ENCODE results near the gene ONECUT2.

The ONECUT2 gene

DNA sequence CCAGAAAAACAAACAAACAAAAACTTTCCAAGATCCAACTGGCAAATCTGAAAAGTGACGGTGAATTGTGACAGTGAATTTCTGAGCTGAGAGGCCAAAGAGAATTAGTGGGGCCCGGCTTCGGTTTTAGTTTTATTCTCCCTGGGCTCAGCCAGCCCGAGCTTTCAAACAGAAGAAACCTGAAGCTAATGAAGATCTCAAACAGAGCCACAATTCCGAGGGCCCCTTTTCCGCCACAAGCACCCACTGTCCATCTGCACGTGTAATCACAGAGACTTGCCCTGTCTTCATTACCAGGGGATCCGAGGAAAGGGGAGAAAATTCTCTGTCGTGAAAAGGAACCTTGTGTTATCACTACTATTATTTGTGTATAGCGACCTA lies 4.2 kb upstream of the ONECUT2 start:
- no peak for DNase-seq

- no peak for DNase-seq
Observed at GRCh38 chr18:57431467-57432080, 3.6 kb upstream of the ONECUT2 start.

GRCh38 chr18:57432140-57432539 lies 3.0 kb upstream of the ONECUT2 start:
- no peak for DNase-seq

GRCh38 chr18:57432751-57433400 lies 2.3 kb upstream of the ONECUT2 start:
- DNase-seq: no peak

- DNase-seq: no peak
Observed at GRCh38 chr18:57433482-57433881, 1.7 kb upstream of the ONECUT2 start.

DNA sequence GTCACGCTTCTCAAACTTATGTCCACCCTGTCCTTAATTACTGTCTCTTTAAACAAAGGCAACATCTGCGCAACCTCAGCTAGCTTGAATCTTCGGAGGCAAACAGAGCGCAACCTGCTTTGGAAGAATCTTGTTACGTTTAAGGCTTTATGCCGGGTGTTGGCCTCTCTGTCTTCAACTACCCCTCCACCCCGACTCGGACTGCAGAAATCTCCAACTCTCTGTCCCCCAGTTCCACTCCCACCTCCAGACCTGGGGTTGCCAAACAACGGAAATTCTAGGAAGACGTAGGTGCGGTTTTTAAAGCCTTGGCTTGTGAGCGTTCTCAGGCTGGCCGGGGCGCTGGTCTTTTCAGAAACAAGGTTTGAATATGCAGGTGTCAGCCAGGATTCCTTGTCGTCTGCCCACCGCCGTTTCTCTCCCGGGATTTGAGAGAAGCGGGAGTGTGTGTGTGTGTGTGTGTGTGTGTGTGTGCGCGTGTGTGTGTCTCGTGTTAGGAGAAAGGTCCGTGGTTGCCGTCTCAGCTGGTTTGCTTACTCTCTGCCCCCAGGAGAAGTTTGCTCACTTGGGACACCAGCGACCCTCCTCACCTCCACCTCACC lies 1.1 kb upstream of the ONECUT2 start:
- no peak for DNase-seq

DNA sequence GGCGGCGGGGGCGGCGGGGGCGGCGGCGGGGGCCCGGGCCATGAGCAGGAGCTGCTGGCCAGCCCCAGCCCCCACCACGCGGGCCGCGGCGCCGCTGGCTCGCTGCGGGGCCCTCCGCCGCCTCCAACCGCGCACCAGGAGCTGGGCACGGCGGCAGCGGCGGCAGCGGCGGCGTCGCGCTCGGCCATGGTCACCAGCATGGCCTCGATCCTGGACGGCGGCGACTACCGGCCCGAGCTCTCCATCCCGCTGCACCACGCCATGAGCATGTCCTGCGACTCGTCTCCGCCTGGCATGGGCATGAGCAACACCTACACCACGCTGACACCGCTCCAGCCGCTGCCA lies 644 bp downstream of the ONECUT2 start:
- no peak for DNase-seq

- no peak for DNase-seq
Observed at GRCh38 chr18:57436191-57436964, 1.2 kb downstream of the ONECUT2 start.

DNA sequence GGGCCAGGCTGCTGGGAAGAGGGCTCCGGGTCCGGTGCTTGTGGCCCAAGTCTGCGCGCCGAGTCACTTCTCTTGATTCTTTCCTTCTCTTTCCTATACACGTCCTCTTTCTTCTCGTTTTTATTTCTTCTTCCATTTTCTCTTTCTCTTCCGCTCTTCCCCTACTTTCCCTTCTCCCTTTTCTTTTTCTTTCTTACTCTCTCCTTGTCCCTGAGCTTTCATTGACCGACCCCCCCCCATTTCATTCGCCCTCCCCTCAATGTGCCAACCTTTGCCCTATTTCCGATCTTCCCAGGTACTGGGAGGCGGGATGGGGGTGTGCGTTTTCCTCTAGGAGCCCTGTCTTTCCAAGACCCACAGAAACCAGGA lies 1.8 kb downstream of the ONECUT2 start:
- DNase-seq: no peak

DNA sequence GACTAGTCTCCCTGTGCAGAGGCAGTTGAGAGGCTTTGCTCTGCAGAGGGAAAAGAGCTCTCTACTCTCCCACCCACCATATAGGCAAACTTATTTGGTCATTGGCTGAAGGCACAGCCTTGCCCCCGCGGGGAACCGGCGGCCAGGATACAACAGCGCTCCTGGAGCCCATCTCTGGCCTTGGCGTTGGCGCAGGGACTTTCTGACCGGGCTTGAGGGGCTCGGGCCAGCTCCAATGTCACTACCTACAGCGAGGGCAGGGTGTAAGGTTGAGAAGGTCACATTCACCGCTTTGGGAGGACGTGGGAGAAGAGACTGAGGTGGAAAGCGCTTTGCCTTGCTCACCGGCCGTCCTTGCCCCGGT lies 2.2 kb downstream of the ONECUT2 start:
- DNase-seq: no peak

GRCh38 chr18:57437766-57438671 lies 2.8 kb downstream of the ONECUT2 start:
- DNase-seq: peak in 33 of 56 donors; percentile 7 to 67 (median 35)

GRCh38 chr18:57438743-57439608 lies 3.8 kb downstream of the ONECUT2 start:
- no peak for DNase-seq

GRCh38 chr18:57439609-57439968 lies 4.4 kb downstream of the ONECUT2 start:
- no peak for DNase-seq

GRCh38 chr18:57439985-57440330 lies 4.8 kb downstream of the ONECUT2 start:
- DNase-seq: no peak

- DNase-seq: no peak
Observed at GRCh38 chr18:57440331-57441070, 5.3 kb downstream of the ONECUT2 start.

DNA sequence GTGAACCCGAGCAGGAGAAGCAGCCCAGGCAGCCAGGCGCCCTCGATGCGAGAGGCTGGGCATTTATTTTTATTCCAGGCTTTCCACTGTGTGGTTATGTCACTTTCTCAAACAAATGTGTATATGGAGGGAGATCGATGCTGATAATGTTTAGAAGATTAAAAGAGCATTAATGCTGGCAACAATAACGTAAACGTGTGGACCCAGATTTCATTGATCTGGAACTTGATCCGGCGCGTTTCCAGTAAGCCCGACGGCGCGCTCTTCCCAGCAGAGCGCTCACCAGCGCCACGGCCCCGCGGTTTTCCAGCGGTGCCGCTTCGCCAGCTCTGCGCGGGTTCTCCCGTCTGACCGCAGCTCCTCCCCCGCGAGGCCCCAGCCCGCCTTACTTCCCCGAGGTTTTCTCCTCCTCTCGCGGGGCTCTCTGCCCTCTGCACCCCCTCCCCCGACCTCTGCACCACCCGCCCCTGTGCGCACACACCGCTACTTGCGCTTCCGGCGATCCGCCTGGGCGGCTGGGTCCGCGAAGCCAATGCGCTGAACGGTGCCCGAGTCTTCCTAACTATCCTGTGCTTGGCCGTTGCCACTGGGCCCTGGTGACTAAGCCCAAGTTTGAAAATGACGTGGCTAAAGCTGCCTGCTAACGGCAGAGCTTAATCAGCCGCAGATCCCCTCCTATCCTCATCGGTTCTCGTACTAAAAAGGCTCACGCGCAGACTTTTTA lies 6.1 kb downstream of the ONECUT2 start:
- DNase-seq: no peak

- no peak for DNase-seq
Observed at GRCh38 chr18:57443247-57443646, 8.1 kb downstream of the ONECUT2 start.

GRCh38 chr18:57443702-57444101 lies 8.5 kb downstream of the ONECUT2 start:
- no peak for DNase-seq

GRCh38 chr18:57444301-57444759 lies 9.2 kb downstream of the ONECUT2 start:
- no peak for DNase-seq
